HepG2 (cell line): ENCODE results near the gene UCKL1. TPM values are rescaled to one million over a fixed set of nuclear protein-coding genes. Genes with fewer than 3 reads are reported as not detected.

Experiments used
- ESRRA ChIP-seq: sonication (generic); formaldehyde crosslinking; IDR thresholded peaks from 2 replicates; pipeline ENCODE4 v1.5.1; 2020; ENCODE audit warnings: mild to moderate bottlenecking, low read depth, missing genetic modification reagents
- ETV5 ChIP-seq: IDR thresholded peaks from 2 replicates; pipeline ENCODE4 v1.6.1; 2018; ENCODE audit warnings: missing biosample characterization, missing genetic modification reagents, inconsistent platforms, borderline replicate concordance
- FOXK1 ChIP-seq: sonication (generic); formaldehyde crosslinking; IDR thresholded peaks from 2 replicates; pipeline ENCODE4 v1.4.0; 2020; ENCODE audit warnings: low read depth, missing genetic modification reagents, borderline replicate concordance
- HHEX ChIP-seq: IDR thresholded peaks from 2 replicates; pipeline ENCODE4 v1.6.1; 2016; ENCODE audit warnings: control low read depth
- HIVEP1 ChIP-seq: sonication (generic); formaldehyde crosslinking; IDR thresholded peaks from 2 replicates; pipeline ENCODE4 v1.4.0; 2020; ENCODE audit warnings: mild to moderate bottlenecking, missing genetic modification reagents
- MED13 ChIP-seq: sonication (generic); formaldehyde crosslinking; IDR thresholded peaks from 2 replicates; pipeline ENCODE4 v1.5.0; 2020; ENCODE audit warnings: missing genetic modification reagents
- MIER2 ChIP-seq: IDR thresholded peaks from 2 replicates; pipeline ENCODE4 v1.6.1; 2016; ENCODE audit warnings: missing biosample characterization, missing genetic modification reagents
- SIN3B ChIP-seq: fragments of 150-350 bp; IDR thresholded peaks from 2 replicates; pipeline ENCODE4 v1.6.1; 2014; ENCODE audit warnings: low read length
- STAG1 ChIP-seq: sonication (generic); formaldehyde crosslinking; IDR thresholded peaks from 2 replicates; pipeline ENCODE4 v1.4.0; 2020; ENCODE audit warnings: missing genetic modification reagents
- TBL1XR1 ChIP-seq: fragments of 150-350 bp; IDR thresholded peaks from 2 replicates; pipeline ENCODE4 v1.6.1; 2014; ENCODE audit warnings: borderline replicate concordance, low read length; ENCODE audit not compliant: partially characterized antibody
- THYN1 ChIP-seq: sonication (generic); formaldehyde crosslinking; IDR thresholded peaks from 2 replicates; pipeline ENCODE4 v1.8.1; 2023; ENCODE audit warnings: low read depth, mild to moderate bottlenecking, moderate library complexity, missing genetic modification reagents, borderline replicate concordance
- ZFP1 ChIP-seq: IDR thresholded peaks from 2 replicates; pipeline ENCODE4 v1.6.1; 2016
- ZNF556 ChIP-seq: sonication (generic); formaldehyde crosslinking; IDR thresholded peaks from 2 replicates; pipeline ENCODE4 v1.4.0; 2020; ENCODE audit warnings: mild to moderate bottlenecking, missing genetic modification reagents, borderline replicate concordance
- ZNF713 ChIP-seq: sonication (generic); formaldehyde crosslinking; IDR thresholded peaks from 2 replicates; pipeline ENCODE4 v1.4.0; 2020; ENCODE audit warnings: mild to moderate bottlenecking, missing genetic modification reagents
- ZNF761 ChIP-seq: sonication (generic); formaldehyde crosslinking; conservative IDR thresholded peaks from 2 replicates; pipeline ENCODE4 v1.4.0; 2020; ENCODE audit warnings: mild to moderate bottlenecking, missing genetic modification reagents
- ZNF772 ChIP-seq: sonication (generic); formaldehyde crosslinking; IDR thresholded peaks from 2 replicates; pipeline ENCODE4 v1.5.0; 2020; ENCODE audit warnings: mild to moderate bottlenecking, missing genetic modification reagents
- ZSCAN22 ChIP-seq: sonication (generic); formaldehyde crosslinking; IDR thresholded peaks from 2 replicates; pipeline ENCODE4 v1.4.0; 2020; ENCODE audit warnings: mild to moderate bottlenecking, missing genetic modification reagents
- ZZZ3 ChIP-seq: sonication (generic); formaldehyde crosslinking; IDR thresholded peaks from 2 replicates; pipeline ENCODE4 v1.4.0; 2020; ENCODE audit warnings: missing genetic modification reagents, mild to moderate bottlenecking, borderline replicate concordance
- polyA plus RNA-seq, 8 experiments: library from polyadenylated mRNA; depleted of rRNA in 3 of 8; stranded (reverse) in 7 of 8; unstranded in 1 of 8; fragments of >200 nt; fragmentation: Illumina TruSeq in 4 of 8; extraction: Trizol in 4 of 8; gene quantifications; 2 replicates each; pipeline versions ENCODE4 v1.2.1 to v1.2.3, GENCODE V29; 2011 to 2016; ENCODE audit warnings: low read depth in 4 of 8, missing spikeins in 1 of 8, mixed read lengths in 1 of 8; ENCODE audit not compliant: insufficient read depth in 1 of 8
- total RNA-seq, 5 experiments: library from RNA; depleted of rRNA; stranded (reverse); fragments of >200 nt; fragmentation: Illumina TruSeq; extraction: Trizol; gene quantifications; 2 replicates each; pipeline ENCODE4 v1.2.3, GENCODE V29; 2016; ENCODE audit warnings: low read depth in 1 of 5
- TF ChIP-seq, protein P1 (sequence below): IDR thresholded peaks from 2 replicates; pipeline ENCODE4 v1.4.0; 2020; ENCODE audit warnings: mild to moderate bottlenecking, missing genetic modification reagents
- TF ChIP-seq, protein P2 (sequence below): sonication (generic); formaldehyde crosslinking; IDR thresholded peaks from 2 replicates; pipeline ENCODE4 v1.4.0; 2020; ENCODE audit warnings: missing genetic modification reagents
- TF ChIP-seq, protein P3 (sequence below): sonication (generic); formaldehyde crosslinking; IDR thresholded peaks from 2 replicates; pipeline ENCODE4 v1.5.0; 2020; ENCODE audit warnings: missing genetic modification reagents, mild to moderate bottlenecking, borderline replicate concordance
- TF ChIP-seq, protein P4 (sequence below): sonication (generic); formaldehyde crosslinking; IDR thresholded peaks from 2 replicates; pipeline ENCODE4 v1.4.0; 2020; ENCODE audit warnings: mild to moderate bottlenecking, missing genetic modification reagents
- TF ChIP-seq, protein P5 (sequence below): conservative IDR thresholded peaks from 2 replicates; pipeline ENCODE4 v1.6.1; 2018; ENCODE audit warnings: missing genetic modification reagents

UCKL1 gene
- total and polyA plus RNA-seq, 2 of the 13 experiments (the other 11 are each of a cell fraction or from before 2014, with no cell fraction given): 50.2 to 126 TPM

DNA sequence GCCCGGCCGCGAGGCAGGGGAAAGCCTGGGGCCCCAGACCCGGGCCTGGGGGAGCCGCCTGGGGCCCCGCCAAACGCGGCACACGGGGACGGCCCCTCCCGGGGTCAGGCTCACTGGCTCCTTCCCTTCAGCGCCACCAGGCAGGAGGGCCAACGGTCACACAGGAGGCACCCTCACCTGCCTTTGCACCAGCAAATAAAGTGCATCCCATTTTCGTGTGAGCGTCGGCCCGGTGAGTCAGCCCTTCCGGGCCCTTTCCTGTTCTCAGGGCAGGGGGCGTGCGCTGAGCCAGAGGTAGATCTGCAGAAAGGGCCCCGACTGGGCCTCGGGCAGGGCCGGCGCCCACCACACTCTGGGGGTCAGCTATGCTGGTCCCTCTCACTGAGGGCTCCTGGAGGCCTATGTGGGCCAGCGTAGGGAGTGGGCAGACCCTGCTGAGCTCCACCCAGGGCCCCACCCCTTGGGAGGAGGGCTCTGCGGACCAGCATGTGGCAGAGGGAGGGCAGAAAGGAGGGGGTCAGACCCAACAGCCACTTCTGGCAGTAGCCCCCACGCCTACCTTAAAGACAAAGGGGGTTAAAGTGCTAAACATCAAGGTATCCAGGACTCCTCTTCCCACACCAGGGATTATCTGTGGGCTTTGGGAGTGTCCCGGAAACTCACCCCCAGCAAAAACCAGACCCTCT is 931 bp upstream of the UCKL1 start (continued):
- TF ChIP-seq, protein P1, sequence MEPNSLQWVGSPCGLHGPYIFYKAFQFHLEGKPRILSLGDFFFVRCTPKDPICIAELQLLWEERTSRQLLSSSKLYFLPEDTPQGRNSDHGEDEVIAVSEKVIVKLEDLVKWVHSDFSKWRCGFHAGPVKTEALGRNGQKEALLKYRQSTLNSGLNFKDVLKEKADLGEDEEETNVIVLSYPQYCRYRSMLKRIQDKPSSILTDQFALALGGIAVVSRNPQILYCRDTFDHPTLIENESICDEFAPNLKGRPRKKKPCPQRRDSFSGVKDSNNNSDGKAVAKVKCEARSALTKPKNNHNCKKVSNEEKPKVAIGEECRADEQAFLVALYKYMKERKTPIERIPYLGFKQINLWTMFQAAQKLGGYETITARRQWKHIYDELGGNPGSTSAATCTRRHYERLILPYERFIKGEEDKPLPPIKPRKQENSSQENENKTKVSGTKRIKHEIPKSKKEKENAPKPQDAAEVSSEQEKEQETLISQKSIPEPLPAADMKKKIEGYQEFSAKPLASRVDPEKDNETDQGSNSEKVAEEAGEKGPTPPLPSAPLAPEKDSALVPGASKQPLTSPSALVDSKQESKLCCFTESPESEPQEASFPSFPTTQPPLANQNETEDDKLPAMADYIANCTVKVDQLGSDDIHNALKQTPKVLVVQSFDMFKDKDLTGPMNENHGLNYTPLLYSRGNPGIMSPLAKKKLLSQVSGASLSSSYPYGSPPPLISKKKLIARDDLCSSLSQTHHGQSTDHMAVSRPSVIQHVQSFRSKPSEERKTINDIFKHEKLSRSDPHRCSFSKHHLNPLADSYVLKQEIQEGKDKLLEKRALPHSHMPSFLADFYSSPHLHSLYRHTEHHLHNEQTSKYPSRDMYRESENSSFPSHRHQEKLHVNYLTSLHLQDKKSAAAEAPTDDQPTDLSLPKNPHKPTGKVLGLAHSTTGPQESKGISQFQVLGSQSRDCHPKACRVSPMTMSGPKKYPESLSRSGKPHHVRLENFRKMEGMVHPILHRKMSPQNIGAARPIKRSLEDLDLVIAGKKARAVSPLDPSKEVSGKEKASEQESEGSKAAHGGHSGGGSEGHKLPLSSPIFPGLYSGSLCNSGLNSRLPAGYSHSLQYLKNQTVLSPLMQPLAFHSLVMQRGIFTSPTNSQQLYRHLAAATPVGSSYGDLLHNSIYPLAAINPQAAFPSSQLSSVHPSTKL: peak; percentile 33; the same call in 1 of the 2 replicates
- TF ChIP-seq HHEX (CRISPR knock-in tag) (no peak), ZSCAN22 (peak; percentile 20; the same call in 1 of the 2 replicates), ZNF713 (CRISPR knock-in tag) (no peak), FOXK1 (CRISPR knock-in tag) (peak; percentile 25; the same call in 1 of the 2 replicates), ETV5 (CRISPR knock-in tag) (peak; percentile 71), HIVEP1 (CRISPR knock-in tag) (peak; percentile 94), THYN1 (no peak), ZNF772 (CRISPR knock-in tag) (peak; percentile 93), ZZZ3 (CRISPR knock-in tag) (peak; percentile 62; the same call in 1 of the 2 replicates), SIN3B (no peak), ZNF761 (no peak), ZFP1 (CRISPR knock-in tag) (0 out of 2 replicates have a peak, but pooled peaks have one; percentile 35), ESRRA (CRISPR knock-in tag) (0 out of 2 replicates have a peak, but pooled peaks have one; percentile 39), MED13 (CRISPR knock-in tag) (no peak), ZNF556 (CRISPR knock-in tag) (no peak; the same call in 1 of the 2 replicates), STAG1 (CRISPR knock-in tag) (0 out of 2 replicates have a peak, but pooled peaks have one; percentile 36), MIER2 (peak; percentile 71; the same call in 1 of the 2 replicates), TBL1XR1 (no peak)
- TF ChIP-seq, protein P2, sequence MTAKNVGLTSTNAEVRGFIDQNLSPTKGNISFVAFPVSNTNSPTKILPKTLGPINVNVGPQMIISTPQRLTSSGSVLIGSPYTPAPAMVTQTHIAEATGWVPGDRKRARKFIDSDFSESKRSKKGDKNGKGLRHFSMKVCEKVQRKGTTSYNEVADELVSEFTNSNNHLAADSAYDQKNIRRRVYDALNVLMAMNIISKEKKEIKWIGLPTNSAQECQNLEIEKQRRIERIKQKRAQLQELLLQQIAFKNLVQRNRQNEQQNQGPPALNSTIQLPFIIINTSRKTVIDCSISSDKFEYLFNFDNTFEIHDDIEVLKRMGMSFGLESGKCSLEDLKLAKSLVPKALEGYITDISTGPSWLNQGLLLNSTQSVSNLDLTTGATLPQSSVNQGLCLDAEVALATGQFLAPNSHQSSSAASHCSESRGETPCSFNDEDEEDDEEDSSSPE (CRISPR knock-in tag): no peak; the same call in 1 of the 2 replicates
- TF ChIP-seq, protein P3, sequence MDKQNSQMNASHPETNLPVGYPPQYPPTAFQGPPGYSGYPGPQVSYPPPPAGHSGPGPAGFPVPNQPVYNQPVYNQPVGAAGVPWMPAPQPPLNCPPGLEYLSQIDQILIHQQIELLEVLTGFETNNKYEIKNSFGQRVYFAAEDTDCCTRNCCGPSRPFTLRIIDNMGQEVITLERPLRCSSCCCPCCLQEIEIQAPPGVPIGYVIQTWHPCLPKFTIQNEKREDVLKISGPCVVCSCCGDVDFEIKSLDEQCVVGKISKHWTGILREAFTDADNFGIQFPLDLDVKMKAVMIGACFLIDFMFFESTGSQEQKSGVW (CRISPR knock-in tag): no peak
- TF ChIP-seq, protein P4, sequence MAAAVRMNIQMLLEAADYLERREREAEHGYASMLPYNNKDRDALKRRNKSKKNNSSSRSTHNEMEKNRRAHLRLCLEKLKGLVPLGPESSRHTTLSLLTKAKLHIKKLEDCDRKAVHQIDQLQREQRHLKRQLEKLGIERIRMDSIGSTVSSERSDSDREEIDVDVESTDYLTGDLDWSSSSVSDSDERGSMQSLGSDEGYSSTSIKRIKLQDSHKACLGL (CRISPR knock-in tag): peak; percentile 49; the same call in 1 of the 2 replicates
- TF ChIP-seq, protein P5, sequence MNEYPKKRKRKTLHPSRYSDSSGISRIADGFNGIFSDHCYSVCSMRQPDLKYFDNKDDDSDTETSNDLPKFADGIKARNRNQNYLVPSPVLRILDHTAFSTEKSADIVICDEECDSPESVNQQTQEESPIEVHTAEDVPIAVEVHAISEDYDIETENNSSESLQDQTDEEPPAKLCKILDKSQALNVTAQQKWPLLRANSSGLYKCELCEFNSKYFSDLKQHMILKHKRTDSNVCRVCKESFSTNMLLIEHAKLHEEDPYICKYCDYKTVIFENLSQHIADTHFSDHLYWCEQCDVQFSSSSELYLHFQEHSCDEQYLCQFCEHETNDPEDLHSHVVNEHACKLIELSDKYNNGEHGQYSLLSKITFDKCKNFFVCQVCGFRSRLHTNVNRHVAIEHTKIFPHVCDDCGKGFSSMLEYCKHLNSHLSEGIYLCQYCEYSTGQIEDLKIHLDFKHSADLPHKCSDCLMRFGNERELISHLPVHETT (CRISPR knock-in tag): no peak; the same call in 1 of the 2 replicates
